Neutrophil (primary cell): ENCODE results near the gene JUP.

ENCODE experiments used
- H3K27ac ChIP-seq: fragments of 200-600 bp; sonication (generic); 2 replicates; pipeline ENCODE4 v1.5.1; 2016; ENCODE audit warnings: mild to moderate bottlenecking, moderate library complexity
- H3K27me3 ChIP-seq: fragments of 200-600 bp; sonication (generic); 2 replicates; pipeline ENCODE4 v1.6.0; 2016; ENCODE audit warnings: mild to moderate bottlenecking
- H3K36me3 ChIP-seq: fragments of 200-600 bp; sonication (generic); 2 replicates; pipeline ENCODE4 v1.5.1; 2017
- H3K4me1 ChIP-seq, 2 experiments: fragments of 200-600 bp in 1 of 2; sonication (generic) in 1 of 2; 1 replicate in 1 of 2; 2 replicates in 1 of 2; pipeline versions ENCODE4 v1.5.1 to v1.6.1; 2013 to 2016; ENCODE audit warnings: low read depth in 1 of 2, low read length in 1 of 2, mild to moderate bottlenecking in 1 of 2, moderate library complexity in 1 of 2; ENCODE audit not compliant: control insufficient read depth in 1 of 2, insufficient read depth in 1 of 2
- H3K4me3 ChIP-seq, 2 experiments: fragments of 200-600 bp in 1 of 2; sonication (generic) in 1 of 2; 1 replicate in 1 of 2; 2 replicates in 1 of 2; pipeline ENCODE4 v1.5.1; 2013 to 2016; ENCODE audit warnings: low read depth in 1 of 2, low read length in 1 of 2, mild to moderate bottlenecking in 1 of 2, moderate library complexity in 1 of 2
- H3K9me3 ChIP-seq: fragments of 200-600 bp; sonication (generic); 2 replicates; pipeline ENCODE4 v1.5.1; 2016
- TF ChIP-seq, protein P1 (sequence below): fragments of 200-600 bp; sonication (generic); IDR thresholded peaks from 2 replicates; pipeline ENCODE4 v1.5.1; 2016; ENCODE audit warnings: antibody characterized with exemption

Gene JUP

DNA sequence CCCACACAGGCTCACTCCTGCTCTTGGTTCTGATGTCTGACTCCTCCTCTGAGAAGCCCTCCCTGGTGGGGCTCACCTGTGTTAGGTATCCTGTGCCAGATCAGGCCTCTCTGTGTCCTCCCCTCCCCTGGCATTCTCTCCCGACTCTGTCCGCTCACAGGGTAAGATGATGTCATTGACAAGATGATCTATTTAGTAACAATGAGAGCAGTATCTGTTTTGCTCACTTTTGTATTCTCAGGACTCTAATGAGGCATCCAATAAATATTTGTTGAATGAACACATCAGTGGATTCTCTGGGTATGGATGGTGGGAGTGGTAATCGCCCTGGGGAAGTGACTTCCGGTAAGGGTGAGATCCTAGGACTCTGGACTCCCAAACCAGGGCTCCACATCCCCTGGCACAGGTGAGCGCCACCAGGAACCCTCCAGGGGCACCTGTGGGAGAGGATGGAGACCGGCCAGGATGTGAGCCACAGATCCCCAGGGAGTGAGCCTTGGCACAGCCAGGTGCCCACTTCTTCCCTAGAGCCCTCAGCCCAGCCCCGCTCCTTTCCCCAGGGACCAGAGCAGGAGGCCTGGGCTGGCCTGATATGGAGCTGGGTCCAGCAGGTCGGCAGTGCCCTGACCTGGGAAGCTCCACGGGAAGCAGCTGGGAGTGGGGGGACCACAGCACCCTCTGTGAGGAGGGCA, 46.7 kb downstream of the JUP start:
- Histone ChIP-seq H3K4me3 (no peak overlapping the region), H3K9me3 (no peaks in the 10 kb centered on the region), H3K4me1 (no peaks in the 10 kb centered on the region), H3K36me3 (no peaks in the 10 kb centered on the region), H3K27ac (no peak overlapping the region), H3K27me3 (peaks cover 33% of the 10 kb centered on the region)
- TF ChIP-seq, protein P1, sequence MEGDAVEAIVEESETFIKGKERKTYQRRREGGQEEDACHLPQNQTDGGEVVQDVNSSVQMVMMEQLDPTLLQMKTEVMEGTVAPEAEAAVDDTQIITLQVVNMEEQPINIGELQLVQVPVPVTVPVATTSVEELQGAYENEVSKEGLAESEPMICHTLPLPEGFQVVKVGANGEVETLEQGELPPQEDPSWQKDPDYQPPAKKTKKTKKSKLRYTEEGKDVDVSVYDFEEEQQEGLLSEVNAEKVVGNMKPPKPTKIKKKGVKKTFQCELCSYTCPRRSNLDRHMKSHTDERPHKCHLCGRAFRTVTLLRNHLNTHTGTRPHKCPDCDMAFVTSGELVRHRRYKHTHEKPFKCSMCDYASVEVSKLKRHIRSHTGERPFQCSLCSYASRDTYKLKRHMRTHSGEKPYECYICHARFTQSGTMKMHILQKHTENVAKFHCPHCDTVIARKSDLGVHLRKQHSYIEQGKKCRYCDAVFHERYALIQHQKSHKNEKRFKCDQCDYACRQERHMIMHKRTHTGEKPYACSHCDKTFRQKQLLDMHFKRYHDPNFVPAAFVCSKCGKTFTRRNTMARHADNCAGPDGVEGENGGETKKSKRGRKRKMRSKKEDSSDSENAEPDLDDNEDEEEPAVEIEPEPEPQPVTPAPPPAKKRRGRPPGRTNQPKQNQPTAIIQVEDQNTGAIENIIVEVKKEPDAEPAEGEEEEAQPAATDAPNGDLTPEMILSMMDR: no peak

DNA sequence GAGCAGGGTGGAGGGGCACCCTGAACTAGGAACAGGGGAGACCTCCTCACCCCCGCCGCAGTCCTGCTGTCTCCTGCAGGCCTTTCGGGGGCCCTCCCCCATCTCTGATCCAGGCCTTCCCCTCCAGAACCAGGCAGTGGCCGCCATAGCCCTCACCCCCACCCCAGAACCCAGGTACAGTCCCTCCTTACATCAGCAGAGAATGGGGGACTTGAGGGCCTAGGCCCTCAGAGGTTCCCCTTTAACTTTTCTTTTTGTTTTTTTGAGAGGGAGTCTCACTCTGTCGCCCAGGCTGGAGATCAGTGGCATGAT, 47.8 kb downstream of the JUP start:
- H3K4me3 ChIP-seq: no peak overlapping the region
- H3K27me3 ChIP-seq: peaks cover 43% of the 10 kb centered on the region
- no peaks in the 10 kb centered on the region for H3K36me3 ChIP-seq
- H3K4me1 ChIP-seq: peaks cover 0 to 3% of the 10 kb centered on the region in 2 experiments
- H3K27ac ChIP-seq: no peak overlapping the region
- TF ChIP-seq, protein P1: no peak
- H3K9me3 ChIP-seq: no peaks in the 10 kb centered on the region

DNA sequence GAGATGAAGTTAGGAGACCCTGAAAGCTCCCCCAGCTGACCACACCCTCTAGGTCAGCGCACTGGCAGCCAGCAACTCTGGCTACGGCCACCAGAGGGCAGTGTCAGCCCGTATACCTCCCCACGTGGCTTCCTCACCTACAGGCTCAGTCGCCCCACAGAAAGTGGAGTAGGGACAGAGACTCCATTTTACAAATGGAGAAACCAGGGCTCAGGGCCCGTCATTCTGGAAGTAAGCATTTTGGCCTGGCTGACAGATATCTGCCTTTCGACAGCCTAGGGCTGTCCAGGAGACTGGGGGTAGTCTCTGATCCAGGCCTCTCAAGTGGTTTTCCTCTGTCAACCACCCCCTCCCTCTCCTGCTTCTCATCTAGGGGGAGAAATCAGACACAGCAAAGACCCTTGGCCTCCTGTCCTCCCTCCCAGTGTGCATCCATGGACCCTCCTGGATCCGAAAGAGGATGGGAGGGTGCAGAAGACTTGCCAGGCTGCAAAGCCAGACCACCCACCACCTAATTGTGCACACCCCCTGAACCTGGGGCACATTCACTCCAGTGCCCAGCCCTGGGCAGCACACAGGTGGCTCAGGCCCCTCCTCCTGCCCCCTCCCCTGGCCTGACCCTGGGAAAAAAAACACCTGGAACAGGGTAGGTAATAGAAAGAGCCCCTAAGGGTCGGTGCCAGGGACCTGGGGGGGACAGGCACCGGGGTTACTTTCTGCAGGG, 48.3 kb downstream of the JUP start:
- Histone ChIP-seq H3K4me1 (peaks cover 0 to 3% of the 10 kb centered on the region in 2 experiments), H3K36me3 (no peaks in the 10 kb centered on the region), H3K9me3 (no peaks in the 10 kb centered on the region), H3K27ac (no peak overlapping the region), H3K4me3 (no peak overlapping the region), H3K27me3 (peaks cover 49% of the 10 kb centered on the region)
- TF ChIP-seq, protein P1: peak; percentile 89

DNA sequence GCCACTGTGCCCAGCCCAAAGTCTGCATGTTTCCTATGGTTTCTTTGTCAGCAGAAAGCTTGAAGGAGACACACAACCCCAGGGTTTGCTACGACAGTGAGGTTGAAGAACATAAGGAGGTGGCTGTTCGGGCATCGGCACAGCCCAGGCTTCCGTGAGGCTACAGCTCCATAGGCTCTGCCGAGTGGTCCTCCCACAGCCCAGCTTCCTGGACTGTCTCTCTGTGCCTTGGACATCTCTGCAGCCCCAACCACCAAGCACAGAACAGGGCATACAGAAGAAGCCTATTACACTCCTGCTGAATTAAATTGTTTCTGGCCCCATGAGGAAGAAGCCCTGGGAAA, 48.9 kb downstream of the JUP start:
- peaks cover 0 to 3% of the 10 kb centered on the region in 2 experiments for H3K4me1 ChIP-seq
- H3K9me3 ChIP-seq: no peaks in the 10 kb centered on the region
- H3K27ac ChIP-seq: no peak overlapping the region
- TF ChIP-seq, protein P1: no peak
- no peaks in the 10 kb centered on the region for H3K36me3 ChIP-seq
- H3K4me3 ChIP-seq: no peak overlapping the region
- H3K27me3 ChIP-seq: peaks cover 54% of the 10 kb centered on the region

DNA sequence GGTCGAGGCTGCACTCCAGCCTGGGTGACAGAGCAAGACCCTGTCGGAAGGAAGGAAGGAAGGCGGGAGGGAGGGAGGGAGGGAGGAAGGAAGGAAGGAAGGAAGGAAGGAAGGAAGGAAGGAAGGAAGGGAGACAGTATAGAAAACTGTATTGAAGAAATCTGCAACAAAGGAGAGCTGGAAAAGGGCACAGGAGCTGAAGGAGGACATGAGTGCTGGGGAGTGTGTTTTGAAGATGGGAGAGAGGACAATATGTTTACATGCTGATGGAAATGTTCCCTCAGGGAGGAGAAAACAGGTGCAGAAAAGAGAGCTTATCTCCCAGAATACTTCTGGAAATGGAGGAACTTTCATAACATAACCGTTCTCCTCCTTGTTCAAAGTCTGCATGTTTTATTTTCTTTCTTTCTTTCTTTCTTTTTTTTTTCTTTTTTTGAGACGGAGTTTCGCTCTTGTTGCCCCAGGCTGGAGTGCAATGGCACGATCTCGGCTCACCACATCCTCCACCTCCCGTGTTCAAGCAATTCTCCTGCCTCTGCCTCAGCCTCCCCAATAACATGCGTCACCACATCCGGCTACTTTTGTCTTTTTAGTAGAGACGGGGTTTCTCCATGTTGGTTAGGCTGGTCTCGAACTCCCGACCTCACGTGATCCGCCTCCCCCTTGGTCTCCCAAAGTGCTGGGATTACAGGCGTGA, 49.4 kb downstream of the JUP start:
- no peak overlapping the region for H3K4me3 ChIP-seq
- H3K27ac ChIP-seq: no peak overlapping the region
- peaks cover 60% of the 10 kb centered on the region for H3K27me3 ChIP-seq
- no peaks in the 10 kb centered on the region for H3K9me3 ChIP-seq
- peaks cover 0 to 3% of the 10 kb centered on the region in 2 experiments for H3K4me1 ChIP-seq
- H3K36me3 ChIP-seq: no peaks in the 10 kb centered on the region
- TF ChIP-seq, protein P1: no peak
